Neural progenitor cell (in vitro differentiated cells): Measurements from ENCODE around the gene SZRD1. TPM values are rescaled to one million over a fixed set of nuclear protein-coding genes. Genes with fewer than 3 reads are reported as not detected.

Source experiments
- DNase-seq: peaks from one replicate; pipeline ENCODE4 v3.0.0-alpha.2; 2016; ENCODE audit warnings: low spot score
- H2AFZ ChIP-seq: fragments of 200-600 bp; sonication (generic); replicated peaks from 2 replicates; pipeline ENCODE4 v1.6.1; 2016; ENCODE audit warnings: antibody characterized with exemption
- H3F3A ChIP-seq: fragments of 200-600 bp; sonication (generic); 2 replicates; pipeline ENCODE4 v1.6.1; 2016; ENCODE audit warnings: antibody characterized with exemption, low read depth
- H3K27ac ChIP-seq: fragments of 200-600 bp; sonication (generic); 2 replicates; pipeline ENCODE4 v1.5.1; 2016; ENCODE audit warnings: mild to moderate bottlenecking
- H3K27me3 ChIP-seq: fragments of 200-600 bp; sonication (generic); 2 replicates; pipeline ENCODE4 v1.6.1; 2016; ENCODE audit warnings: mild to moderate bottlenecking, moderate library complexity
- H3K36me3 ChIP-seq: fragments of 200-600 bp; sonication (generic); 2 replicates; pipeline ENCODE4 v1.5.1; 2016
- H3K4me1 ChIP-seq: fragments of 200-600 bp; sonication (generic); 2 replicates; pipeline ENCODE4 v1.6.1; 2016; ENCODE audit warnings: mixed run types
- H3K4me2 ChIP-seq: fragments of 200-600 bp; sonication (generic); 2 replicates; pipeline ENCODE4 v1.6.1; 2016
- H3K4me3 ChIP-seq: fragments of 200-600 bp; sonication (generic); 2 replicates; pipeline ENCODE4 v1.5.1; 2016
- H3K79me2 ChIP-seq: fragments of 200-600 bp; sonication (generic); 2 replicates; pipeline ENCODE4 v1.6.1; 2016; ENCODE audit warnings: low read depth
- H3K9ac ChIP-seq: fragments of 200-600 bp; sonication (generic); 2 replicates; pipeline ENCODE4 v1.6.1; 2016
- H3K9me3 ChIP-seq: fragments of 200-600 bp; sonication (generic); 2 replicates; pipeline ENCODE4 v1.5.1; 2016; ENCODE audit warnings: low read depth
- H4K20me1 ChIP-seq: fragments of 200-600 bp; sonication (generic); 2 replicates; pipeline ENCODE4 v1.6.1; 2016; ENCODE audit warnings: low read depth
- H3K27ac Mint-ChIP-seq: 3 replicates; pipeline ENCODE4 v1.8.0; 2021; ENCODE audit warnings: mixed read lengths
- H3K27me3 Mint-ChIP-seq: 2 replicates; pipeline ENCODE4 v1.8.0; 2022; ENCODE audit warnings: low read depth, mild to moderate bottlenecking, inconsistent platforms, moderate library complexity, mixed read lengths; ENCODE audit not compliant: insufficient read depth
- H3K36me3 Mint-ChIP-seq: 3 replicates; pipeline ENCODE4 v1.8.0; 2021; ENCODE audit warnings: mixed read lengths
- H3K4me1 Mint-ChIP-seq: 3 replicates; pipeline ENCODE4 v1.8.0; 2021; ENCODE audit warnings: mixed read lengths
- H3K4me3 Mint-ChIP-seq: 3 replicates; pipeline ENCODE4 v1.8.0; 2021; ENCODE audit warnings: mild to moderate bottlenecking, moderate library complexity, mixed read lengths
- H3K9me3 Mint-ChIP-seq: 3 replicates; pipeline ENCODE4 v1.8.0; 2020; ENCODE audit warnings: mixed read lengths
- EZH2 ChIP-seq: fragments of 200-600 bp; sonication (generic); IDR thresholded peaks from 2 replicates; pipeline ENCODE4 v1.6.1; 2017; ENCODE audit warnings: antibody characterized with exemption, mild to moderate bottlenecking, moderate library complexity
- EZH2phosphoT487 ChIP-seq: fragments of 200-600 bp; sonication (generic); IDR thresholded peaks from 2 replicates; pipeline ENCODE4 v1.6.1; 2017; ENCODE audit warnings: antibody characterized with exemption
- total RNA-seq: library from RNA; depleted of rRNA; stranded (reverse); fragments of >200 nt; gene quantifications from 2 replicates; pipeline ENCODE4 v1.2.3, GENCODE V29; 2015; ENCODE audit warnings: low replicate concordance
- TF ChIP-seq, protein P1 (sequence below): fragments of 200-600 bp; sonication (generic); IDR thresholded peaks from 2 replicates; pipeline ENCODE4 v1.5.1; 2017; ENCODE audit warnings: antibody characterized with exemption, mild to moderate bottlenecking

The SZRD1 gene
- total RNA-seq, 1 donor from 2014 or later: 50.2 TPM

- Histone ChIP-seq H3K4me2 (no peak overlapping the region), H4K20me1 (no peaks in the 10 kb centered on the region), H2AFZ (no peak overlapping the region), H3K27ac (no peak overlapping the region), H3K9me3 (no peaks in the 10 kb centered on the region), H3K27me3 (no peaks in the 10 kb centered on the region), H3K9ac (no peak overlapping the region), H3K36me3 (no peaks in the 10 kb centered on the region), H3K4me3 (no peak overlapping the region), H3K79me2 (no peaks in the 10 kb centered on the region), H3F3A (no peaks in the 10 kb centered on the region), H3K4me1 (no peaks in the 10 kb centered on the region)
- Mint-ChIP-seq H3K27me3 (no peaks in the 10 kb centered on the region), H3K27ac (no peak overlapping the region), H3K9me3 (no peaks in the 10 kb centered on the region), H3K36me3 (no peaks in the 10 kb centered on the region), H3K4me3 (no peak overlapping the region), H3K4me1 (peaks cover 14% of the 10 kb centered on the region)
- TF ChIP-seq, protein P1, sequence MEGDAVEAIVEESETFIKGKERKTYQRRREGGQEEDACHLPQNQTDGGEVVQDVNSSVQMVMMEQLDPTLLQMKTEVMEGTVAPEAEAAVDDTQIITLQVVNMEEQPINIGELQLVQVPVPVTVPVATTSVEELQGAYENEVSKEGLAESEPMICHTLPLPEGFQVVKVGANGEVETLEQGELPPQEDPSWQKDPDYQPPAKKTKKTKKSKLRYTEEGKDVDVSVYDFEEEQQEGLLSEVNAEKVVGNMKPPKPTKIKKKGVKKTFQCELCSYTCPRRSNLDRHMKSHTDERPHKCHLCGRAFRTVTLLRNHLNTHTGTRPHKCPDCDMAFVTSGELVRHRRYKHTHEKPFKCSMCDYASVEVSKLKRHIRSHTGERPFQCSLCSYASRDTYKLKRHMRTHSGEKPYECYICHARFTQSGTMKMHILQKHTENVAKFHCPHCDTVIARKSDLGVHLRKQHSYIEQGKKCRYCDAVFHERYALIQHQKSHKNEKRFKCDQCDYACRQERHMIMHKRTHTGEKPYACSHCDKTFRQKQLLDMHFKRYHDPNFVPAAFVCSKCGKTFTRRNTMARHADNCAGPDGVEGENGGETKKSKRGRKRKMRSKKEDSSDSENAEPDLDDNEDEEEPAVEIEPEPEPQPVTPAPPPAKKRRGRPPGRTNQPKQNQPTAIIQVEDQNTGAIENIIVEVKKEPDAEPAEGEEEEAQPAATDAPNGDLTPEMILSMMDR: no peak
- no peak for TF ChIP-seq EZH2phosphoT487
- TF ChIP-seq EZH2: no peak
- DNase-seq: no peak
These were observed 58.3 kb downstream of the SZRD1 start for GRCh38 chr1:16425125-16426025.

- DNase-seq: peak; percentile 39
- Histone ChIP-seq H4K20me1 (no peaks in the 10 kb centered on the region), H3K36me3 (no peaks in the 10 kb centered on the region), H3K27me3 (no peaks in the 10 kb centered on the region), H3K4me1 (no peaks in the 10 kb centered on the region), H2AFZ (peak overlapping the region; percentile 82), H3K4me2 (no peak overlapping the region), H3K9me3 (no peaks in the 10 kb centered on the region), H3K9ac (no peak overlapping the region), H3K27ac (no peak overlapping the region), H3F3A (no peaks in the 10 kb centered on the region), H3K4me3 (no peak overlapping the region), H3K79me2 (no peaks in the 10 kb centered on the region)
- Mint-ChIP-seq H3K4me1 (peaks cover 4% of the 10 kb centered on the region), H3K9me3 (no peaks in the 10 kb centered on the region), H3K36me3 (no peaks in the 10 kb centered on the region), H3K27ac (no peak overlapping the region), H3K27me3 (peaks cover 6% of the 10 kb centered on the region), H3K4me3 (no peak overlapping the region)
- no peak for TF ChIP-seq EZH2phosphoT487
- TF ChIP-seq EZH2: no peak
- TF ChIP-seq, protein P1: no peak
These were observed 63.6 kb downstream of the SZRD1 start for GRCh38 chr1:16430606-16431005.

- H3K4me3 ChIP-seq: no peak overlapping the region
- no peak overlapping the region for H3K27ac ChIP-seq
- no peak overlapping the region for H3K27ac Mint-ChIP-seq
- H3K27me3 ChIP-seq: no peaks in the 10 kb centered on the region
- no peaks in the 10 kb centered on the region for H3K9me3 Mint-ChIP-seq
- no peaks in the 10 kb centered on the region for H3K79me2 ChIP-seq
- no peak overlapping the region for H3K4me3 Mint-ChIP-seq
- H3K27me3 Mint-ChIP-seq: peaks cover 9% of the 10 kb centered on the region
- no peaks in the 10 kb centered on the region for H3K36me3 ChIP-seq
- H2AFZ ChIP-seq: no peak overlapping the region
- no peaks in the 10 kb centered on the region for H3K9me3 ChIP-seq
- no peak for DNase-seq
- H3F3A ChIP-seq: no peaks in the 10 kb centered on the region
- H3K4me1 ChIP-seq: no peaks in the 10 kb centered on the region
- no peak for TF ChIP-seq EZH2phosphoT487
- TF ChIP-seq EZH2: no peak
- TF ChIP-seq, protein P1: no peak
- peaks cover 4% of the 10 kb centered on the region for H3K4me1 Mint-ChIP-seq
- H4K20me1 ChIP-seq: no peaks in the 10 kb centered on the region
- no peak overlapping the region for H3K4me2 ChIP-seq
- no peaks in the 10 kb centered on the region for H3K36me3 Mint-ChIP-seq
- no peak overlapping the region for H3K9ac ChIP-seq
These were observed 66.0 kb downstream of the SZRD1 start for GRCh38 chr1:16433030-16433429.
